Gastrocnemius medialis (tissue), 4 donors: ENCODE measurements around the gene SLC16A8.

ENCODE experiments used
- CTCF ChIP-seq, 5 experiments: fragments of 450-650 bp in 3 of 5; fragments of 200-600 bp in 2 of 5; sonication (generic) in 2 of 5; IDR thresholded peaks in 4 of 5; conservative IDR thresholded peaks in 1 of 5; 1 replicate in 4 of 5; 2 replicates in 1 of 5; pipeline ENCODE4 v1.5.1; 2016 to 2019; ENCODE audit warnings: antibody characterized with exemption in 5 of 5, mild to moderate bottlenecking in 3 of 5, moderate library complexity in 3 of 5
- POLR2A ChIP-seq, 2 donors: fragments of 450-650 bp; IDR thresholded peaks; one replicate each; pipeline ENCODE4 v1.6.1; 2017; ENCODE audit warnings: antibody characterized with exemption in 2 of 2, mild to moderate bottlenecking in 2 of 2, moderate library complexity in 2 of 2

- TF ChIP-seq CTCF (IDR thresholded peaks at IDR 0.05 in 4 of 5, conservative IDR thresholded peaks at IDR 0.05 in 1 of 5): no peak
- no peak for TF ChIP-seq POLR2A (IDR thresholded peaks at IDR 0.05)
Measured at GRCh38 chr22:38038426-38038825, 45.6 kb downstream of the SLC16A8 start.
